Panc1 (cell line): ENCODE data around the gene UBE2G1. TPM values are rescaled to one million over a fixed set of nuclear protein-coding genes. Genes with fewer than 3 reads are reported as not detected.
A peak's percentile ranks its signal among the peaks of the same experiment; 100 is the strongest.

Experiments used
- ATAC-seq: fragments of 200-7000 bp; cut with Tn5 transposase; 2 replicates; pipeline ENCODE4 v1.9.1; 2020; ENCODE audit warnings: mild to moderate bottlenecking, moderate library complexity
- Bru-seq: library from RNA; stranded (reverse); fragments of 400-500 nt; gene quantifications from one replicate; lab custom pipeline; 2021; lab: Mats Ljungman, UMichigan
- BruChase-seq, 2 experiments: library from RNA; stranded (reverse); fragments of 400-500 nt; gene quantifications; one replicate each; lab custom pipeline; 2021; lab: Mats Ljungman, UMichigan
- BruUV-seq: library from RNA; stranded (reverse); fragments of 400-500 nt; replicated peaks from 2 replicates; lab custom pipeline; 2021; lab: Mats Ljungman, UMichigan
- CTCF ChIA-PET: fragments of 300-600 bp; sonication (Branson Sonifier 250); formaldehyde crosslinking; loops from one replicate; lab custom pipeline; 2022; ENCODE audit warnings: antibody characterized with exemption; lab: Charles Lee
- POLR2A ChIA-PET: fragments of 300-600 bp; sonication (Branson Sonifier 250); formaldehyde crosslinking; loops from one replicate; lab custom pipeline; 2022; ENCODE audit warnings: antibody characterized with exemption; lab: Charles Lee
- DNase-seq: peaks from one replicate; pipeline ENCODE4 v3.0.0-alpha.2; 2010; ENCODE audit warnings: low read depth, low spot score
- H3K27ac ChIP-seq: 2 replicates; pipeline ENCODE4 v1.5.1; 2011; ENCODE audit warnings: mild to moderate bottlenecking, low read length, inconsistent platforms
- H3K27me3 ChIP-seq: fragments of 200-500 bp; sonication (Bioruptor generic); 2 replicates; pipeline ENCODE4 v1.6.0; 2014; ENCODE audit warnings: low read length, inconsistent platforms; ENCODE audit not compliant: control insufficient read depth, insufficient read depth
- H3K36me3 ChIP-seq: fragments of 200-500 bp; sonication (Bioruptor generic); 2 replicates; pipeline ENCODE4 v1.5.1; 2014; ENCODE audit warnings: inconsistent platforms, mild to moderate bottlenecking, low read length, moderate library complexity; ENCODE audit not compliant: control insufficient read depth, insufficient read depth
- H3K4me1 ChIP-seq: 2 replicates; pipeline ENCODE4 v1.5.1; 2011; ENCODE audit warnings: inconsistent platforms, mild to moderate bottlenecking, low read length, moderate library complexity; ENCODE audit not compliant: control insufficient read depth, insufficient read depth
- H3K4me3 ChIP-seq, 2 experiments: 2 replicates each; pipeline ENCODE4 v1.5.1; 2011 to 2012; ENCODE audit warnings: low read depth in 2 of 2, low read length in 2 of 2, mild to moderate bottlenecking in 2 of 2, inconsistent platforms in 1 of 2, moderate library complexity in 1 of 2
- H3K9me3 ChIP-seq: fragments of 200-500 bp; sonication (Bioruptor generic); 2 replicates; pipeline ENCODE4 v1.5.1; 2014; ENCODE audit warnings: low read depth, mild to moderate bottlenecking, inconsistent platforms, low read length, moderate library complexity; ENCODE audit not compliant: control insufficient read depth, insufficient read depth
- CTCF ChIP-seq: fragments of 450-650 bp; IDR thresholded peaks from 2 replicates; pipeline ENCODE4 v1.5.1; 2017; ENCODE audit warnings: mild to moderate bottlenecking
- POLR2AphosphoS5 ChIP-seq: IDR thresholded peaks from 2 replicates; pipeline ENCODE4 v1.6.1; 2012; ENCODE audit warnings: mild to moderate bottlenecking, low read depth, low read length, moderate library complexity
- REST ChIP-seq, 2 experiments: IDR thresholded peaks; 2 replicates each; pipeline ENCODE4 v1.6.1; 2011 to 2012; ENCODE audit warnings: low read depth in 2 of 2, control low read depth in 1 of 2, low read length in 1 of 2, mild to moderate bottlenecking in 1 of 2, moderate library complexity in 1 of 2; ENCODE audit not compliant: insufficient read depth in 1 of 2
- SIN3A ChIP-seq: IDR thresholded peaks from 2 replicates; pipeline ENCODE4 v1.6.1; 2012; ENCODE audit warnings: low read depth, mild to moderate bottlenecking, low read length, moderate library complexity, borderline replicate concordance; ENCODE audit not compliant: insufficient read depth
- TCF7L2 ChIP-seq: IDR thresholded peaks from 2 replicates; pipeline ENCODE4 v1.6.1; 2011; ENCODE audit warnings: mild to moderate bottlenecking, low read depth, low read length, inconsistent platforms
- in situ Hi-C: cut with HindIII; loops from 2 replicates; pipeline ENCODE4 v1.10.0; 2016; ENCODE audit warnings: low sequenced_read_pairs, low pct_unique_long_range_greater_than_20kb
- intact Hi-C: fragments of 100-400 bp; cut with micrococcal nuclease; formaldehyde crosslinking; loops from one replicate; pipeline ENCODE4 v1.10.0; 2022; ENCODE audit not compliant: unreplicated experiment
- long read RNA-seq: library from polyadenylated mRNA; unstranded; transcript quantifications from one replicate; pipeline ENCODE4 v2.0.0, GENCODE V29; 2021; ENCODE audit not compliant: unreplicated experiment
- polyA plus RNA-seq: library from polyadenylated mRNA; unstranded; fragments of >200 nt; gene quantifications from one replicate; pipeline ENCODE4 v1.2.1, GENCODE V29; 2012; ENCODE audit warnings: missing spikeins; ENCODE audit not compliant: insufficient read length
- total RNA-seq: library from RNA; stranded (reverse); gene quantifications from one replicate; pipeline ENCODE4 v1.2.1, GENCODE V29; 2021; ENCODE audit not compliant: unreplicated experiment

Gene UBE2G1
- total RNA-seq (119 TPM), Bru-seq, nascent RNA (percentile 93 among the genes with signal in this experiment), BruChase-seq, experiment 1, labeled RNA remaining after a 2-hour chase (percentile 89 among the genes with signal in this experiment), BruChase-seq, experiment 2, labeled RNA remaining after a 6-hour chase (percentile 91 among the genes with signal in this experiment)
- 87.2 TPM for polyA plus RNA-seq
- long read RNA-seq, transcript UBE2G1-201 (6 exons, 3,974 nt): major isoform, 127 of 172 reads
- long read RNA-seq, transcript UBE2G1-203 (5 exons, 984 nt): minor isoform, 12 of 172 reads
- long read RNA-seq, partial matches to known transcripts: 8 of 172 reads
- long read RNA-seq, other reads (novel, unspliced or antisense): 24 of 172 reads

DNA sequence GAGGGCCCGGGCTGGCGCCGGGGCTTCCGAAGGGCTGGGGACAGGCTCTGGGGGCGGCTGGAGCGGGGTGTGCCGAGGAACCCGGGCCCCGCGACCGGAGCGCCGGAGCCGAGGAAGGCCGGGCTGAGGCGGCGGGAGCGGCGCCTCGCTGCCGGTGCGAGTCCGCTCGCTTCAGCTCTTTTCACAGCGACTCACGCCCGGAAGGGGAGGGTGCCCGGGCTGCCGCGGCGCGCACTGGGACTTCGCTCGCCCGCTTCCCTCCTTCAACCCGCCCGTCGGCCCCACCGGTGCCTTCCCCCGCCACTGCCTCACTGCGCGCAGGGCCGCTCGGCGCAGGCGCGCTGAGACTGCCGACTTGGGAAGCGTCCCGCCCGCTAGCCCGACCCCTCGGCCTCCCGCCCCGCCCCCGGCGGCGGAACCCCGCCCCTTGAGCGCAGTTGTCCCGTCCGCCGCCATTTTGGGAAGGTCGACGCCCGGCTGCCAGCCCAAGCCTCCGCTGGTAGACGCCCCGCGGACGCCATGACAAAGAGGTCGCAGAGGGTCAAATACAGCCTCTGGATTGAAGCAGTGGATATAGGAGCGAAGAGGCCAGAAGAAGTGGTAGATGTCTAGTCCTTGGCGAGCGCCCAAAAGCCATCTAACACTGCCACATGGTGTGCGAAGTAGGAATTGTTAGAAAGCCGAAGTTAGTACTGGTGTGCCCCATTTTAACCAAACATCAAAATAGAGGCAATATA is at the start of gene UBE2G1:
Gene UBE2G1, minus strand, starts transcription at position 349 of the 737 bp plus-strand sequence. CDS start 359 bp downstream, outside the sequence.
- POLR2A ChIA-PET: interaction anchor here (0.7 kb wide), 1 partner anchor 14 kb away, joined by 3 read pairs; no protein-coding TSS in a partner anchor
- BruUV-seq: no TSS peak

More for the DNA sequence above, at the start of gene UBE2G1:
- Histone ChIP-seq H3K4me3 (peak within 1 kb of the TSS; percentile 72 to 79), H3K27ac (peak within 1 kb of the TSS; percentile 82), H3K9me3 (no peaks in the 10 kb centered on the region), H3K36me3 (no peaks in the 10 kb centered on the region; the same call in 1 of the 2 replicates), H3K4me1 (0 out of 2 replicates have a peak, but pooled peaks cover 3% of the 10 kb centered on the region), H3K27me3 (no peaks in the 10 kb centered on the region)
- TF ChIP-seq SIN3A (no peak), POLR2AphosphoS5 (peak; percentile 59; the same call in 1 of the 2 replicates), CTCF (no peak), TCF7L2 (no peak), REST (IDR thresholded peaks at IDR 0.05; ENCODE audit: insufficient read depth in 1 of 2, low read depth in 2 of 2, low read length in 1 of 2) (0 out of 4 replicates have a peak, but pooled peaks of 1 of the 2 experiments have one; percentile 13)
- DNase-seq (peak; percentile 90), ATAC-seq (peak; percentile 92)
- CTCF ChIA-PET: no interaction called here
- intact Hi-C loops: no loop called here
- in situ Hi-C loops: no loop called here
